SK-N-SH (cell line): Measurements from ENCODE around the gene EFCAB11. TPM values are rescaled to one million over a fixed set of nuclear protein-coding genes. Genes with fewer than 3 reads are reported as not detected.

Experiments used
- CTCF ChIA-PET: fragments of 300-600, 350-600 bp; formaldehyde crosslinking; extraction: SDS; loops from one replicate; lab custom pipeline; 2021; lab: Yijun Ruan, JAX
- POLR2A ChIA-PET: fragments of 350-600 bp; sonication (Branson Sonifier 250); formaldehyde crosslinking; extraction: SDS; loops from one replicate; lab custom pipeline; 2020; ENCODE audit warnings: antibody characterized with exemption, inconsistent platforms; lab: Yijun Ruan, JAX
- DNase-seq: peaks from one replicate; pipeline ENCODE4 v3.0.0; 2012
- H2AFZ ChIP-seq: fragments of 200-600 bp; sonication (generic); 2 replicates; pipeline ENCODE4 v1.8.1; 2016; ENCODE audit warnings: antibody characterized with exemption, mild to moderate bottlenecking, low read depth
- H3F3A ChIP-seq: fragments of 200-600 bp; sonication (generic); replicated peaks from 2 replicates; pipeline ENCODE3; 2016; ENCODE audit warnings: antibody characterized with exemption, mild to moderate bottlenecking; ENCODE audit not compliant: insufficient read depth
- H3K27ac ChIP-seq, 2 experiments: fragments of 200-500 bp in 1 of 2; fragments of 200-600 bp in 1 of 2; sonication (Bioruptor generic) in 1 of 2; sonication (generic), shearing (Covaris generic) in 1 of 2; 2 replicates each; pipeline versions ENCODE4 v1.5.1 to v1.6.1; 2014 to 2016; ENCODE audit warnings: low read depth in 2 of 2, inconsistent platforms in 1 of 2, low read length in 1 of 2, mild to moderate bottlenecking in 1 of 2, mixed read lengths in 1 of 2
- H3K27me3 ChIP-seq: fragments of 200-600 bp; sonication (generic), shearing (Covaris generic); 2 replicates; pipeline ENCODE4 v1.6.1; 2016; ENCODE audit warnings: mixed run types; ENCODE audit not compliant: insufficient read depth
- H3K36me3 ChIP-seq, 2 experiments: fragments of 200-500 bp in 1 of 2; fragments of 200-600 bp in 1 of 2; sonication (Bioruptor generic) in 1 of 2; sonication (generic) in 1 of 2; replicated peaks in 1 of 2; 2 replicates each; pipeline versions ENCODE3 to v1.5.1; 2014 to 2016; ENCODE audit warnings: low read length in 1 of 2, mild to moderate bottlenecking in 1 of 2; ENCODE audit not compliant: insufficient read depth in 2 of 2, control insufficient read depth in 1 of 2
- H3K4me1 ChIP-seq, 2 experiments: fragments of 200-500 bp in 1 of 2; fragments of 200-600 bp in 1 of 2; sonication (Bioruptor generic) in 1 of 2; sonication (generic), shearing (Covaris generic) in 1 of 2; 2 replicates each; pipeline versions ENCODE4 v1.5.1 to v1.6.1; 2014 to 2016; ENCODE audit warnings: low read depth in 1 of 2, low read length in 1 of 2, mixed run types in 1 of 2; ENCODE audit not compliant: insufficient read depth in 2 of 2, control insufficient read depth in 1 of 2
- H3K4me2 ChIP-seq: fragments of 200-600 bp; sonication (generic), shearing (Covaris generic); 2 replicates; pipeline ENCODE4 v1.6.1; 2017; ENCODE audit warnings: mixed run types
- H3K4me3 ChIP-seq, 2 experiments: fragments of 200-500 bp in 1 of 2; fragments of 200-600 bp in 1 of 2; sonication (Bioruptor generic) in 1 of 2; sonication (generic), shearing (Covaris generic) in 1 of 2; 2 replicates each; pipeline versions ENCODE4 v1.5.1 to v1.8.1; 2014 to 2016; ENCODE audit warnings: low read depth in 2 of 2, inconsistent platforms in 1 of 2, low read length in 1 of 2, mild to moderate bottlenecking in 1 of 2, mixed read lengths in 1 of 2, moderate library complexity in 1 of 2
- H3K79me2 ChIP-seq: fragments of 200-600 bp; sonication (generic); 2 replicates; pipeline ENCODE4 v1.8.1; 2017; ENCODE audit warnings: mild to moderate bottlenecking; ENCODE audit not compliant: insufficient read depth
- H3K9ac ChIP-seq: fragments of 200-600 bp; sonication (generic); 2 replicates; pipeline ENCODE4 v1.6.1; 2017; ENCODE audit warnings: mixed run types
- H3K9me2 ChIP-seq: fragments of 200-600 bp; sonication (generic); 2 replicates; pipeline ENCODE4 v1.6.1; 2017; ENCODE audit warnings: mixed run types
- H3K9me3 ChIP-seq: fragments of 200-600 bp; sonication (generic); 2 replicates; pipeline ENCODE4 v1.6.1; 2017; ENCODE audit warnings: mixed run types, mild to moderate bottlenecking, moderate library complexity
- H4K20me1 ChIP-seq: fragments of 200-600 bp; sonication (generic); 2 replicates; pipeline ENCODE4 v1.6.1; 2017; ENCODE audit warnings: mild to moderate bottlenecking, mixed run types; ENCODE audit not compliant: insufficient read depth
- ELF1 ChIP-seq: IDR thresholded peaks from 2 replicates; pipeline ENCODE4 v1.4.0; 2012
- EP300 ChIP-seq, 2 experiments: IDR thresholded peaks; 2 replicates each; pipeline versions ENCODE4 v1.4.0 to v1.6.1; 2012; ENCODE audit warnings: borderline replicate concordance in 1 of 2, low read depth in 1 of 2, low read length in 1 of 2
- FOSL2 ChIP-seq: IDR thresholded peaks from 2 replicates; pipeline ENCODE4 v1.4.0; 2012; ENCODE audit warnings: low read depth, mild to moderate bottlenecking, moderate library complexity, borderline replicate concordance
- FOXM1 ChIP-seq: IDR thresholded peaks from 2 replicates; pipeline ENCODE4 v1.4.0; 2012; ENCODE audit warnings: low read depth, mild to moderate bottlenecking
- GABPA ChIP-seq: IDR thresholded peaks from 2 replicates; pipeline ENCODE4 v1.4.0; 2012; ENCODE audit warnings: low read depth, mild to moderate bottlenecking
- JUND ChIP-seq: IDR thresholded peaks from 2 replicates; pipeline ENCODE4 v1.4.0; 2012
- MAX ChIP-seq: IDR thresholded peaks from 2 replicates; pipeline ENCODE4 v1.4.0; 2012; ENCODE audit warnings: low read depth
- MEF2A ChIP-seq: IDR thresholded peaks from 2 replicates; pipeline ENCODE4 v1.4.0; 2012; ENCODE audit warnings: low read depth, borderline replicate concordance
- MXI1 ChIP-seq: IDR thresholded peaks from 2 replicates; pipeline ENCODE4 v1.6.1; 2012; ENCODE audit warnings: mild to moderate bottlenecking, low read depth, low read length, improper control_type of control experiment
- NFIC ChIP-seq: IDR thresholded peaks from 2 replicates; pipeline ENCODE4 v1.4.0; 2012; ENCODE audit warnings: borderline replicate concordance
- PBX3 ChIP-seq: IDR thresholded peaks from 2 replicates; pipeline ENCODE4; 2012
- RCOR1 ChIP-seq: fragments of 150-350 bp; IDR thresholded peaks from 2 replicates; pipeline ENCODE4 v1.6.1; 2017; ENCODE audit warnings: antibody characterized with exemption, low read length
- REST ChIP-seq: IDR thresholded peaks from 2 replicates; pipeline ENCODE4 v1.6.1; 2012; ENCODE audit warnings: mild to moderate bottlenecking, low read depth, low read length, moderate library complexity
- RXRA ChIP-seq: IDR thresholded peaks from 2 replicates; pipeline ENCODE4 v1.4.0; 2012; ENCODE audit warnings: low read depth, mild to moderate bottlenecking, borderline replicate concordance
- SIN3A ChIP-seq: IDR thresholded peaks from 2 replicates; pipeline ENCODE4 v1.6.1; 2012; ENCODE audit warnings: low read depth, mild to moderate bottlenecking, low read length, moderate library complexity, borderline replicate concordance
- TCF12 ChIP-seq: IDR thresholded peaks from 2 replicates; pipeline ENCODE4 v1.4.0; 2012
- TEAD4 ChIP-seq: IDR thresholded peaks from 2 replicates; pipeline ENCODE4 v1.4.0; 2012; ENCODE audit warnings: mild to moderate bottlenecking, borderline replicate concordance; ENCODE audit not compliant: insufficient read depth
- YY1 ChIP-seq: IDR thresholded peaks from 2 replicates; pipeline ENCODE4 v1.4.0; 2012; ENCODE audit warnings: low read depth, mild to moderate bottlenecking
- ZBTB33 ChIP-seq: IDR thresholded peaks from 2 replicates; pipeline ENCODE4 v1.4.0; 2012; ENCODE audit warnings: low read depth, borderline replicate concordance
- WGBS: methylation state at CpG from one replicate; pipeline ENCODE4 v1.1.6; 2017; ENCODE audit warnings: low lambda C conversion rate; 5-methylcytosine and 5-hydroxymethylcytosine counted together
- polyA plus RNA-seq, 3 experiments: library from polyadenylated mRNA; depleted of rRNA; stranded (reverse); fragments of >200 nt; gene quantifications; 2 replicates each; pipeline ENCODE4 v1.2.3, GENCODE V29; 2012

The EFCAB11 gene
- polyA plus RNA-seq, 1 of the 3 experiments (the other 2 are of a cell fraction) = 3.9 TPM

- 66% methylated on average over 6 of the region's 6 CpGs for WGBS
- no peaks in the 10 kb centered on the region for H3K9me3 ChIP-seq
- no peaks in the 10 kb centered on the region for H3K27me3 ChIP-seq
- peak overlapping the region in 1 of 2 experiments; percentile 93; a peak in 2 of 4 replicates for H3K27ac ChIP-seq
- no peaks in the 10 kb centered on the region for H4K20me1 ChIP-seq
- no peaks in the 10 kb centered on the region for H3K9me2 ChIP-seq
- no peak overlapping the region for H3K4me3 ChIP-seq
- peak; percentile 77 for TF ChIP-seq TCF12
- TF ChIP-seq MXI1 = no peak
- TF ChIP-seq FOXM1 = no peak
- TF ChIP-seq TEAD4 = peak; percentile 73
- 0 out of 2 replicates have a peak, but pooled peaks have one; percentile 63 for TF ChIP-seq SIN3A
- TF ChIP-seq REST = no peak
- no peak for TF ChIP-seq ELF1
- TF ChIP-seq RCOR1 = no peak
- TF ChIP-seq ZBTB33 = no peak
- TF ChIP-seq FOSL2 = peak; percentile 74
- no peak for TF ChIP-seq GABPA
- peak; percentile 42; the same call in 1 of the 2 replicates for TF ChIP-seq NFIC
- TF ChIP-seq RXRA = peak; percentile 38; the same call in 1 of the 2 replicates
- peak; percentile 75 for TF ChIP-seq JUND
- peak in 1 of 2 experiments; percentile 55; a peak in 1 of 4 replicates for TF ChIP-seq EP300 (IDR thresholded peaks at IDR 0.05; ENCODE audit: borderline replicate concordance in 1 of 2, low read depth in 1 of 2, low read length in 1 of 2)
- peak; percentile 32 for TF ChIP-seq MEF2A
- peak; percentile 55; the same call in 1 of the 2 replicates for TF ChIP-seq YY1
- TF ChIP-seq MAX = 0 out of 2 replicates have a peak, but pooled peaks have one; percentile 55
- peak; percentile 90 for TF ChIP-seq PBX3
- TF ChIP-seq, all 33 proteins: peak for 12
- Histone ChIP-seq H3K4me1 (peaks cover 0 to 6% of the 10 kb centered on the region in 2 experiments; a peak in 2 of 4 replicates), H2AFZ (0 out of 2 replicates have a peak overlapping the region, but pooled peaks have one; percentile 9), H3K9ac (peak overlapping the region; percentile 49; the same call in 1 of the 2 replicates), H3K36me3 (peaks cover 0 to 5% of the 10 kb centered on the region in 2 experiments), H3F3A (peaks cover 32% of the 10 kb centered on the region), H3K79me2 (no peaks in the 10 kb centered on the region), H3K4me2 (no peak overlapping the region)
- CTCF ChIA-PET = interaction anchor here (0.6 to 1.2 kb wide), 2 partner anchors 10 to 16 kb away, joined by 3 read pairs; no protein-coding TSS in a partner anchor
- DNase-seq = no peak
- POLR2A ChIA-PET = no interaction called here
Measured at GRCh38 chr14:89922031-89922907, 32.3 kb downstream of the EFCAB11 start.
